Esophagus muscularis mucosa (tissue), 4 donors: ENCODE results near the gene COQ7.

Experiments
- EP300 ChIP-seq: sonication (generic); formaldehyde crosslinking; IDR thresholded peaks from one replicate; pipeline ENCODE4 v1.6.1; 2017; ENCODE audit warnings: antibody characterized with exemption
- POLR2A ChIP-seq: fragments of 450-650 bp; IDR thresholded peaks from one replicate; pipeline ENCODE4 v1.6.1; 2017; ENCODE audit warnings: antibody characterized with exemption, moderate library complexity, mild to moderate bottlenecking, low read depth
- TF ChIP-seq, protein P1 (sequence below), 3 experiments: fragments of 200-600 bp in 2 of 3; fragments of 450-650 bp in 1 of 3; sonication (generic) in 2 of 3; IDR thresholded peaks; one replicate each; pipeline ENCODE4 v1.5.1; 2017 to 2019; ENCODE audit warnings: antibody characterized with exemption in 3 of 3, mild to moderate bottlenecking in 2 of 3, moderate library complexity in 1 of 3

DNA sequence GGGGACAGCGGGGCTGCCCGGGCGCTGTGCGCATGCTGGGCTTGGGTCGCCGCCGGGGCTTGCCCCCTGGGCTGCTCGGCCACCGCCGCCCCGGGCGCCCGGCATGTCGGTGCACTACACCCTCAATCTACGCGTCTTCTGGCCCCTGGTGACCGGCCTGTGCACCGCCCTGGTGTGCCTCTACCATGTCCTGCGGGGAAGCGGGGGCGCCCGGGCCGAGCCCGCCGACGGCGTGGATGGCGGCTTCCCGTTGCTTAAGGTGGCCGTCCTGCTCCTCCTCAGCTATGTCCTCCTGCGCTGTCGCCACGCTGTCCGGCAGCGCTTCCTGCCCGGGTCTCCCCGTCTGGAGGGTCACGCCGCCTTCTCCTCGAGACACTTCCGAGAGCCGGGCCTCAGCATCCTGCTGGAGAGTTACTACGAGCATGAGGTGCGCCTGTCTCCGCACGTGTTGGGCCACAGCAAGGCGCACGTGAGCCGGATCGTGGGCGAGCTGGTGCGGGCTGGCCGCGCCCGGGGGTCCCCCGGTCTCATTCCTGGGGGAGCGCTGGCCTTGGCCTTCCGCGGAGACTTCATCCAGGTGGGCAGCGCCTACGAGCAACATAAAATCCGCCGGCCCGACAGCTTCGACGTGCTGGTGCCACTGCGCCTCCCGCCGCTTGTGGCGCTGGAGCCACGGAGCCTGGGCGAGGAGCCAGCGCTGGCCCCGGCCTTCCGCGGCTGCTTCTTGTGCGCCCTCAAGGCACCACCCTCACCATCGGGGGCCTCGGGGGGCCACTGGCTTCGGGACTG, 47.1 kb downstream of the COQ7 start:
- no peak for TF ChIP-seq EP300
- TF ChIP-seq POLR2A, result no peak
- TF ChIP-seq, protein P1, sequence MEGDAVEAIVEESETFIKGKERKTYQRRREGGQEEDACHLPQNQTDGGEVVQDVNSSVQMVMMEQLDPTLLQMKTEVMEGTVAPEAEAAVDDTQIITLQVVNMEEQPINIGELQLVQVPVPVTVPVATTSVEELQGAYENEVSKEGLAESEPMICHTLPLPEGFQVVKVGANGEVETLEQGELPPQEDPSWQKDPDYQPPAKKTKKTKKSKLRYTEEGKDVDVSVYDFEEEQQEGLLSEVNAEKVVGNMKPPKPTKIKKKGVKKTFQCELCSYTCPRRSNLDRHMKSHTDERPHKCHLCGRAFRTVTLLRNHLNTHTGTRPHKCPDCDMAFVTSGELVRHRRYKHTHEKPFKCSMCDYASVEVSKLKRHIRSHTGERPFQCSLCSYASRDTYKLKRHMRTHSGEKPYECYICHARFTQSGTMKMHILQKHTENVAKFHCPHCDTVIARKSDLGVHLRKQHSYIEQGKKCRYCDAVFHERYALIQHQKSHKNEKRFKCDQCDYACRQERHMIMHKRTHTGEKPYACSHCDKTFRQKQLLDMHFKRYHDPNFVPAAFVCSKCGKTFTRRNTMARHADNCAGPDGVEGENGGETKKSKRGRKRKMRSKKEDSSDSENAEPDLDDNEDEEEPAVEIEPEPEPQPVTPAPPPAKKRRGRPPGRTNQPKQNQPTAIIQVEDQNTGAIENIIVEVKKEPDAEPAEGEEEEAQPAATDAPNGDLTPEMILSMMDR (IDR thresholded peaks at IDR 0.05), result peak in 2 of 3 experiments; percentile 27 to 41
